Upper lobe of right lung (tissue), 1 donor: ENCODE results near the gene TRIM9. TPM values are rescaled to one million over a fixed set of nuclear protein-coding genes. Genes with fewer than 3 reads are reported as not detected.

Experiments used
- ATAC-seq: fragments of 200-7000 bp; cut with Tn5 transposase; one replicate; pipeline ENCODE4 v1.9.1; 2020; ENCODE audit warnings: mild to moderate bottlenecking, moderate library complexity
- DNase-seq: peaks from one replicate; pipeline ENCODE4 v3.0.0-alpha.2; 2020
- H3K27ac ChIP-seq: fragments of 200-600 bp; one replicate; pipeline ENCODE4 v1.8.0; 2022
- H3K27me3 ChIP-seq: fragments of 200-600 bp; one replicate; pipeline ENCODE4 v1.8.0; 2022; ENCODE audit warnings: mild to moderate bottlenecking
- H3K36me3 ChIP-seq: fragments of 200-600 bp; one replicate; pipeline ENCODE4 v1.8.0; 2022
- H3K4me1 ChIP-seq: fragments of 200-600 bp; one replicate; pipeline ENCODE4 v1.8.0; 2022
- H3K4me3 ChIP-seq: fragments of 200-600 bp; one replicate; pipeline ENCODE4 v1.8.0; 2022; ENCODE audit warnings: mild to moderate bottlenecking
- H3K9me3 ChIP-seq: fragments of 200-600 bp; one replicate; pipeline ENCODE4 v1.8.0; 2022
- intact Hi-C: fragments of 100-400 bp; cut with DNase I; formaldehyde crosslinking; loops from one replicate; pipeline ENCODE4 v1.11.0; 2022
- total RNA-seq: library from RNA; stranded (reverse); fragmentation: NEBNext Ultra II Directional; extraction: Animal tissue kit (Norgen Biotek cat#: 25700); gene quantifications from one replicate; pipeline ENCODE4 v1.2.1, GENCODE V29; 2021
- TF ChIP-seq, protein P1 (sequence below): fragments of 200-600 bp; IDR thresholded peaks from one replicate; pipeline ENCODE4 v1.8.0; 2022; ENCODE audit warnings: antibody characterized with exemption
- donor health status: DM: no; HTN: yes; CAD: no; lungs with severe emphysema.

Gene TRIM9
- total RNA-seq, 1 donor from 2014 or later, result 0.32 TPM

- no peak overlapping the region for H3K27ac ChIP-seq
- no peak overlapping the region for H3K4me3 ChIP-seq
- no peaks in the 10 kb centered on the region for H3K27me3 ChIP-seq
- H3K4me1 ChIP-seq, result no peaks in the 10 kb centered on the region
- H3K9me3 ChIP-seq, result no peaks in the 10 kb centered on the region
- DNase-seq (no peak), ATAC-seq (no peak)
- intact Hi-C loops, result no loop called here
- H3K36me3 ChIP-seq, result peaks cover 42% of the 10 kb centered on the region
- TF ChIP-seq, protein P1, sequence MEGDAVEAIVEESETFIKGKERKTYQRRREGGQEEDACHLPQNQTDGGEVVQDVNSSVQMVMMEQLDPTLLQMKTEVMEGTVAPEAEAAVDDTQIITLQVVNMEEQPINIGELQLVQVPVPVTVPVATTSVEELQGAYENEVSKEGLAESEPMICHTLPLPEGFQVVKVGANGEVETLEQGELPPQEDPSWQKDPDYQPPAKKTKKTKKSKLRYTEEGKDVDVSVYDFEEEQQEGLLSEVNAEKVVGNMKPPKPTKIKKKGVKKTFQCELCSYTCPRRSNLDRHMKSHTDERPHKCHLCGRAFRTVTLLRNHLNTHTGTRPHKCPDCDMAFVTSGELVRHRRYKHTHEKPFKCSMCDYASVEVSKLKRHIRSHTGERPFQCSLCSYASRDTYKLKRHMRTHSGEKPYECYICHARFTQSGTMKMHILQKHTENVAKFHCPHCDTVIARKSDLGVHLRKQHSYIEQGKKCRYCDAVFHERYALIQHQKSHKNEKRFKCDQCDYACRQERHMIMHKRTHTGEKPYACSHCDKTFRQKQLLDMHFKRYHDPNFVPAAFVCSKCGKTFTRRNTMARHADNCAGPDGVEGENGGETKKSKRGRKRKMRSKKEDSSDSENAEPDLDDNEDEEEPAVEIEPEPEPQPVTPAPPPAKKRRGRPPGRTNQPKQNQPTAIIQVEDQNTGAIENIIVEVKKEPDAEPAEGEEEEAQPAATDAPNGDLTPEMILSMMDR, result no peak
Observed at GRCh38 chr14:50931559-50931958, 163.3 kb downstream of the TRIM9 start.

- no peak for ATAC-seq
- Histone ChIP-seq H3K36me3 (peaks cover 33% of the 10 kb centered on the region), H3K9me3 (no peaks in the 10 kb centered on the region), H3K4me1 (no peaks in the 10 kb centered on the region), H3K4me3 (no peak overlapping the region), H3K27ac (no peak overlapping the region), H3K27me3 (no peaks in the 10 kb centered on the region)
- no peak for DNase-seq
- TF ChIP-seq, protein P1, result no peak
- intact Hi-C loops, result no loop called here
Observed at GRCh38 chr14:50929506-50929905, 165.4 kb downstream of the TRIM9 start.

GRCh38 chr14:50928002-50928635 lies 166.8 kb downstream of the TRIM9 start:
- Histone ChIP-seq H3K9me3 (no peaks in the 10 kb centered on the region), H3K27me3 (no peaks in the 10 kb centered on the region), H3K27ac (no peak overlapping the region), H3K4me3 (no peak overlapping the region), H3K36me3 (peaks cover 27% of the 10 kb centered on the region), H3K4me1 (no peaks in the 10 kb centered on the region)
- no peak for DNase-seq
- TF ChIP-seq, protein P1, result no peak
- intact Hi-C loops, result no loop called here
- peak; percentile 91 for ATAC-seq

DNA sequence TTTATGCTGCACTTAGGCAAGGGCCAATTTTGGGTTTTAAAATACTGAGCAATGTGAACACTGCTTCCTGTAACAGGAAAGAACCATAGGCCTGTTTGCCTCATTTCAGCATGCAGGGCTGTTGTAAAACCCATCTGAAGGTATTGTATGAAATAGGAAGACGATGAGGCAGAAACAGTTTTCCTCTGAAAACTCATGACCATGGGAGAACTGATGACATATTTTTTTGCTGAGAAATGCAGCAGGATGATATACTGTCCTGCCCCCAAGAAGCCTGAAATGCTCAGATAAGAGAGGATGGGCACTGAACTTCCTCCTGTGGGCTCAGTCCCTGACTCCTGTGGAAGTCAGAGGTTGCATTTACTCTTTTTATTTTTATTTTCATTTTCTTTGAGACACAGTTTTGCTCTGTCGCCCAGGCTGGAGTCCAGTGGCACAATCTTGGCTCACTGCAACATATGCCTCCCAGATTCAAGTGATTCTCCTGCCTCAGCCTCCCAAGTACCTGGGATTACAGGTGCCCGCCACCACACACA lies 168.0 kb downstream of the TRIM9 start:
- H3K27ac ChIP-seq, result no peak overlapping the region
- H3K9me3 ChIP-seq, result no peaks in the 10 kb centered on the region
- H3K4me3 ChIP-seq, result no peak overlapping the region
- H3K36me3 ChIP-seq, result peaks cover 36% of the 10 kb centered on the region
- H3K27me3 ChIP-seq, result no peaks in the 10 kb centered on the region
- DNase-seq, result no peak
- H3K4me1 ChIP-seq, result no peaks in the 10 kb centered on the region
- peak; percentile 77 for ATAC-seq
- intact Hi-C loops, result no loop called here
- TF ChIP-seq, protein P1, result no peak

Other genes with a start within 250 kb of the TRIM9 start
- 0.43 TPM for gene ABHD12B, start 223.1 kb downstream of the TRIM9 start, total RNA-seq
- gene PYGL, start 150.6 kb downstream of the TRIM9 start, total RNA-seq, result 46.3 TPM
- 31.8 TPM for gene TMX1, start 145.1 kb upstream of the TRIM9 start, total RNA-seq